GM23248 (cell line): ENCODE results near the gene F10. TPM values are rescaled to one million over a fixed set of nuclear protein-coding genes. Genes with fewer than 3 reads are reported as not detected.
"Not testable (repeated sequence)": the region's sequence is repeated elsewhere in the genome, so short reads cannot be mapped to it uniquely, and the experiment has no call there.

Source experiments
- DNase-seq: peaks from one replicate; pipeline ENCODE4 v3.0.0-alpha.2; 2015
- H2AFZ ChIP-seq: fragments of 200-600 bp; sonication (generic); 2 replicates; pipeline ENCODE4 v1.6.1; 2016; ENCODE audit warnings: antibody characterized with exemption
- H3F3A ChIP-seq: fragments of 200-600 bp; sonication (generic); 2 replicates; pipeline ENCODE4 v1.6.1; 2016; ENCODE audit warnings: mild to moderate bottlenecking, antibody characterized with exemption, mixed run types; ENCODE audit not compliant: insufficient read depth
- H3K27ac ChIP-seq: fragments of 200-600 bp; sonication (generic); 2 replicates; pipeline ENCODE4 v1.5.1; 2016; ENCODE audit warnings: mild to moderate bottlenecking
- H3K27me3 ChIP-seq: fragments of 200-600 bp; sonication (generic); replicated peaks from 2 replicates; pipeline ENCODE4 v1.6.1; 2016; ENCODE audit warnings: mild to moderate bottlenecking; ENCODE audit not compliant: insufficient read depth
- H3K36me3 ChIP-seq: fragments of 200-600 bp; sonication (generic); 2 replicates; pipeline ENCODE4 v1.6.1; 2016; ENCODE audit warnings: low read depth, mild to moderate bottlenecking
- H3K4me1 ChIP-seq: fragments of 200-600 bp; sonication (generic); 2 replicates; pipeline ENCODE4 v1.6.1; 2016; ENCODE audit warnings: mild to moderate bottlenecking; ENCODE audit not compliant: insufficient read depth
- H3K4me2 ChIP-seq: fragments of 200-600 bp; sonication (generic); one replicate; pipeline ENCODE4 v1.6.1; 2016; ENCODE audit warnings: mild to moderate bottlenecking; ENCODE audit not compliant: unreplicated experiment
- H3K4me3 ChIP-seq: fragments of 200-600 bp; sonication (generic); 2 replicates; pipeline ENCODE4 v1.5.1; 2016; ENCODE audit warnings: mild to moderate bottlenecking
- H3K79me2 ChIP-seq: fragments of 200-600 bp; sonication (generic); 2 replicates; pipeline ENCODE4 v1.6.1; 2016; ENCODE audit warnings: mild to moderate bottlenecking; ENCODE audit not compliant: insufficient read depth
- H3K9ac ChIP-seq: fragments of 200-600 bp; sonication (generic); 2 replicates; pipeline ENCODE4 v1.6.1; 2016; ENCODE audit warnings: mild to moderate bottlenecking
- H3K9me2 ChIP-seq: fragments of 200-600 bp; sonication (generic); 2 replicates; pipeline ENCODE4 v1.6.1; 2016; ENCODE audit warnings: mixed run types, mild to moderate bottlenecking, moderate library complexity; ENCODE audit not compliant: insufficient read depth
- H3K9me3 ChIP-seq: fragments of 200-600 bp; sonication (generic); one replicate; pipeline ENCODE4 v1.6.1; 2017; ENCODE audit warnings: low read depth
- H4K20me1 ChIP-seq: fragments of 200-600 bp; sonication (generic); 2 replicates; pipeline ENCODE4 v1.6.0; 2016; ENCODE audit not compliant: insufficient read depth
- EZH2 ChIP-seq: fragments of 200-600 bp; sonication (generic); IDR thresholded peaks from 2 replicates; pipeline ENCODE4 v1.6.1; 2018; ENCODE audit warnings: antibody characterized with exemption, mild to moderate bottlenecking; ENCODE audit not compliant: insufficient read depth, poor library complexity, severe bottlenecking
- EZH2phosphoT487 ChIP-seq: fragments of 200-600 bp; sonication (generic); IDR thresholded peaks from 2 replicates; pipeline ENCODE4 v1.6.1; 2018; ENCODE audit warnings: antibody characterized with exemption, moderate library complexity, mild to moderate bottlenecking, low read depth; ENCODE audit not compliant: insufficient read depth
- WGBS, 2 experiments: methylation state at CpG; one replicate each; pipeline ENCODE4 v1.1.6; 2015 to 2017; ENCODE audit warnings: low lambda C conversion rate in 2 of 2, low coverage in 1 of 2; ENCODE audit errors: missing lambda C conversion rate in 2 of 2; 5-methylcytosine and 5-hydroxymethylcytosine counted together
- in situ Hi-C: fragments of 300-500 bp; cut with MboI; formaldehyde crosslinking; loops from 2 replicates; pipeline ENCODE4 v1.15.0; 2020
- polyA plus RNA-seq: library from polyadenylated mRNA; unstranded; fragments of >200 nt; fragmentation: Nextera tagmentation; extraction: Ambion mirVana; gene quantifications from 2 replicates; pipeline ENCODE4 v1.2.1, GENCODE V29; 2016
- total RNA-seq: library from RNA; depleted of rRNA; stranded (reverse); fragments of >200 nt; shearing (Covaris generic); gene quantifications from 2 replicates; pipeline ENCODE4 v1.2.3, GENCODE V29; 2014

The F10 gene
- total and polyA plus RNA-seq, 2 experiments from 2014 or later: 7.8 to 9.1 TPM

GRCh38 chr13:113106711-113107351 lies 15.8 kb upstream of the F10 start:
- Histone ChIP-seq H3K4me3 (no peak overlapping the region), H3K4me2 (no peak overlapping the region), H3K4me1 (no peaks in the 10 kb centered on the region), H2AFZ (no peak overlapping the region), H3K36me3 (no peaks in the 10 kb centered on the region), H3K9me3 (no peaks in the 10 kb centered on the region), H3K27me3 (peaks cover 9% of the 10 kb centered on the region; the same call in 1 of the 2 replicates), H3K27ac (no peak overlapping the region), H4K20me1 (no peaks in the 10 kb centered on the region), H3K9ac (no peak overlapping the region), H3K79me2 (no peaks in the 10 kb centered on the region), H3F3A (no peaks in the 10 kb centered on the region), H3K9me2 (no peaks in the 10 kb centered on the region)
- WGBS, 2 experiments: 57 to 72% methylated on average over 12 to 24 of the region's 25 CpGs
- peak; percentile 27 for DNase-seq
- in situ Hi-C loops: no loop called here
- TF ChIP-seq EZH2: no peak
- TF ChIP-seq EZH2phosphoT487: no peak

- H3K9ac ChIP-seq, H4K20me1 ChIP-seq, DNase-seq, H3K36me3 ChIP-seq, H3K27me3 ChIP-seq, H3K9me2 ChIP-seq, H3K4me1 ChIP-seq, H3K27ac ChIP-seq, H3K9me3 ChIP-seq, H3F3A ChIP-seq, H3K4me2 ChIP-seq, in situ Hi-C loops, H3K4me3 ChIP-seq, H3K79me2 ChIP-seq, H2AFZ ChIP-seq: not testable (repeated sequence)
- WGBS, 2 experiments: 88% methylated on average over 27 of the region's 27 CpGs; no CpG with 5 or more reads in 1 of the 2 experiments
These were observed 14.1 kb upstream of the F10 start for GRCh38 chr13:113108521-113108920.

GRCh38 chr13:113109151-113110047 lies 13.2 kb upstream of the F10 start:
- in situ Hi-C loops: no loop called here
- H3K4me2 ChIP-seq: no peak overlapping the region
- H3K9ac ChIP-seq: no peak overlapping the region
- DNase-seq: no peak
- H3F3A ChIP-seq: no peaks in the 10 kb centered on the region
- no peaks in the 10 kb centered on the region for H3K9me2 ChIP-seq
- no peak overlapping the region for H3K27ac ChIP-seq
- H3K4me3 ChIP-seq: no peak overlapping the region
- WGBS, 2 experiments: 60 to 68% methylated on average over 25 to 73 of the region's 73 CpGs
- TF ChIP-seq EZH2 (no peak), EZH2phosphoT487 (no peak)
- H3K9me3 ChIP-seq: no peaks in the 10 kb centered on the region
- no peaks in the 10 kb centered on the region for H4K20me1 ChIP-seq
- H2AFZ ChIP-seq: no peak overlapping the region
- H3K79me2 ChIP-seq: no peaks in the 10 kb centered on the region
- no peaks in the 10 kb centered on the region for H3K4me1 ChIP-seq
- H3K36me3 ChIP-seq: no peaks in the 10 kb centered on the region
- H3K27me3 ChIP-seq: peaks cover 9% of the 10 kb centered on the region; the same call in 1 of the 2 replicates

- no peak overlapping the region for H3K9ac ChIP-seq
- H3K79me2 ChIP-seq: no peaks in the 10 kb centered on the region
- no peak for TF ChIP-seq EZH2
- TF ChIP-seq EZH2phosphoT487: no peak
- DNase-seq: peak; percentile 37
- H3K9me2 ChIP-seq: no peaks in the 10 kb centered on the region
- H3K9me3 ChIP-seq: no peaks in the 10 kb centered on the region
- no peaks in the 10 kb centered on the region for H3F3A ChIP-seq
- H2AFZ ChIP-seq: no peak overlapping the region
- WGBS, 2 experiments: 7 to 8% methylated on average over 71 to 82 of the region's 99 CpGs
- no peak overlapping the region for H3K27ac ChIP-seq
- H4K20me1 ChIP-seq: no peaks in the 10 kb centered on the region
- H3K4me1 ChIP-seq: no peaks in the 10 kb centered on the region
- no peaks in the 10 kb centered on the region for H3K36me3 ChIP-seq
- no peak overlapping the region for H3K4me2 ChIP-seq
- peaks cover 9% of the 10 kb centered on the region; the same call in 1 of the 2 replicates for H3K27me3 ChIP-seq
- peak overlapping the region; percentile 40; the same call in 1 of the 2 replicates for H3K4me3 ChIP-seq
- in situ Hi-C loops: no loop called here
These were observed 12.3 kb upstream of the F10 start for GRCh38 chr13:113110048-113110851.
